SU-DHL-6 (cell line): ENCODE results near the gene MUC5B.

Experiments used
- EZH2phosphoT487 ChIP-seq: fragments of 200-600 bp; sonication (generic), shearing (Covaris generic); conservative IDR thresholded peaks from 2 replicates; pipeline ENCODE4 v1.6.1; 2018; ENCODE audit warnings: mild to moderate bottlenecking, antibody characterized with exemption, low read length, moderate library complexity, mixed read lengths
- TF ChIP-seq, protein P1 (sequence below): fragments of 200-600 bp; sonication (generic); IDR thresholded peaks from one replicate; pipeline ENCODE4 v1.5.1; 2017; ENCODE audit warnings: antibody characterized with exemption, mild to moderate bottlenecking, low read length, moderate library complexity; ENCODE audit not compliant: insufficient read depth, poor library complexity, severe bottlenecking

DNA sequence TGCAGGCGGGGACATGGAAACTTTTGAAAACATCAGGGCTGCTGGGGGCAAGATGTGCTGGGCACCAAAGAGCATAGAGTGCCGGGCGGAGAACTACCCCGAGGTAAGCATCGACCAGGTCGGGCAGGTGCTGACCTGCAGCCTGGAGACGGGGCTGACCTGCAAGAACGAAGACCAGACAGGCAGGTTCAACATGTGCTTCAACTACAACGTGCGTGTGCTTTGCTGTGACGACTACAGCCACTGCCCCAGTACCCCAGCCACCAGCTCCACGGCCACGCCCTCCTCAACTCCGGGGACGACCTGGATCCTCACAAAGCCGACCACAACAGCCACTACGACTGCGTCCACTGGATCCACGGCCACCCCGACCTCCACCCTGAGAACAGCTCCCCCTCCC, 19.4 kb downstream of the MUC5B start:
- TF ChIP-seq, protein P1, sequence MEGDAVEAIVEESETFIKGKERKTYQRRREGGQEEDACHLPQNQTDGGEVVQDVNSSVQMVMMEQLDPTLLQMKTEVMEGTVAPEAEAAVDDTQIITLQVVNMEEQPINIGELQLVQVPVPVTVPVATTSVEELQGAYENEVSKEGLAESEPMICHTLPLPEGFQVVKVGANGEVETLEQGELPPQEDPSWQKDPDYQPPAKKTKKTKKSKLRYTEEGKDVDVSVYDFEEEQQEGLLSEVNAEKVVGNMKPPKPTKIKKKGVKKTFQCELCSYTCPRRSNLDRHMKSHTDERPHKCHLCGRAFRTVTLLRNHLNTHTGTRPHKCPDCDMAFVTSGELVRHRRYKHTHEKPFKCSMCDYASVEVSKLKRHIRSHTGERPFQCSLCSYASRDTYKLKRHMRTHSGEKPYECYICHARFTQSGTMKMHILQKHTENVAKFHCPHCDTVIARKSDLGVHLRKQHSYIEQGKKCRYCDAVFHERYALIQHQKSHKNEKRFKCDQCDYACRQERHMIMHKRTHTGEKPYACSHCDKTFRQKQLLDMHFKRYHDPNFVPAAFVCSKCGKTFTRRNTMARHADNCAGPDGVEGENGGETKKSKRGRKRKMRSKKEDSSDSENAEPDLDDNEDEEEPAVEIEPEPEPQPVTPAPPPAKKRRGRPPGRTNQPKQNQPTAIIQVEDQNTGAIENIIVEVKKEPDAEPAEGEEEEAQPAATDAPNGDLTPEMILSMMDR = no peak
- no peak for TF ChIP-seq EZH2phosphoT487
